Vagina (tissue), 2 donors: ENCODE measurements around the gene SLC25A21.

ENCODE experiments used
- POLR2A ChIP-seq, 2 donors: fragments of 450-650 bp; IDR thresholded peaks; one replicate each; pipeline ENCODE4 v1.6.1; 2017; ENCODE audit warnings: antibody characterized with exemption in 2 of 2, mild to moderate bottlenecking in 2 of 2, moderate library complexity in 2 of 2
- POLR2AphosphoS5 ChIP-seq, 2 donors: sonication (generic); formaldehyde crosslinking; IDR thresholded peaks; one replicate each; pipeline ENCODE4 v1.9.0; 2017; ENCODE audit warnings: antibody characterized with exemption in 2 of 2, mild to moderate bottlenecking in 2 of 2, low read depth in 1 of 2; ENCODE audit not compliant: insufficient read depth in 1 of 2
- TF ChIP-seq, protein P1 (sequence below), 3 experiments: fragments of 450-650 bp in 2 of 3; fragments of 200-600 bp in 1 of 3; sonication (generic) in 1 of 3; IDR thresholded peaks; one replicate each; pipeline ENCODE4 v1.5.1; 2017 to 2019; ENCODE audit warnings: antibody characterized with exemption in 3 of 3, mild to moderate bottlenecking in 2 of 3, moderate library complexity in 2 of 3

DNA sequence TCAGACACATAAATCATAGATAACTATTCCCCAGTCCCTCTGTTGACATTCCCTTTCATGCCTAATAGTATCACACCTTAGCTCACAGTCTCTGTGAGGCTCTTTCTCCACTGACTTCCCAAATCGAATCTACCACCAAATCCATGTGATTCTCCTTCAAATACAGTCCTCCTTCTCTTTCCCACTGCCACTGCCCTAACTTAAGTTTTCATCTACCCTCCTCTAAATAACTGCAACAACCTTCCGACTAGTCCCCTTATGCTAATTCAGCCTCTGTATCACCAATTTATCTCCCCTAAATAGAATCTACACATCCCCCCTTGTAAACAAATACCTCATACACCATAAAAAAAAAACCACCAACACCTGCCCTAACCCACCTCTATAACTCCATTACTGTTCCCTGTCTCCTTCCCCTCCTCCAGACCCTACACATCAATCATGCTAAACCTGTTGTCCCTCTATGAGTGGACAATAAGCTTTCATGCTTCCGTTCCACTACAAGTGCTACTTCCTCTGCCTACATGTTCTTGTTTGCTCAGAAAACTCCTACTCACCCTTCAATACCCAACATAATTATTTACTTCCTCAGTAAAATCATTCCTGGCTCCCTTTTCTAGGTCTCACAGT is 39.0 kb downstream of the SLC25A21 start:
- TF ChIP-seq, protein P1, sequence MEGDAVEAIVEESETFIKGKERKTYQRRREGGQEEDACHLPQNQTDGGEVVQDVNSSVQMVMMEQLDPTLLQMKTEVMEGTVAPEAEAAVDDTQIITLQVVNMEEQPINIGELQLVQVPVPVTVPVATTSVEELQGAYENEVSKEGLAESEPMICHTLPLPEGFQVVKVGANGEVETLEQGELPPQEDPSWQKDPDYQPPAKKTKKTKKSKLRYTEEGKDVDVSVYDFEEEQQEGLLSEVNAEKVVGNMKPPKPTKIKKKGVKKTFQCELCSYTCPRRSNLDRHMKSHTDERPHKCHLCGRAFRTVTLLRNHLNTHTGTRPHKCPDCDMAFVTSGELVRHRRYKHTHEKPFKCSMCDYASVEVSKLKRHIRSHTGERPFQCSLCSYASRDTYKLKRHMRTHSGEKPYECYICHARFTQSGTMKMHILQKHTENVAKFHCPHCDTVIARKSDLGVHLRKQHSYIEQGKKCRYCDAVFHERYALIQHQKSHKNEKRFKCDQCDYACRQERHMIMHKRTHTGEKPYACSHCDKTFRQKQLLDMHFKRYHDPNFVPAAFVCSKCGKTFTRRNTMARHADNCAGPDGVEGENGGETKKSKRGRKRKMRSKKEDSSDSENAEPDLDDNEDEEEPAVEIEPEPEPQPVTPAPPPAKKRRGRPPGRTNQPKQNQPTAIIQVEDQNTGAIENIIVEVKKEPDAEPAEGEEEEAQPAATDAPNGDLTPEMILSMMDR (IDR thresholded peaks at IDR 0.05) = no peak
- TF ChIP-seq POLR2AphosphoS5 (IDR thresholded peaks at IDR 0.05; ENCODE audit: insufficient read depth in 1 of 2, low read depth in 1 of 2) (no peak), POLR2A (IDR thresholded peaks at IDR 0.05) (no peak)
